IPS-20b (cell line): ENCODE results near the gene OGDHL.
"Not testable (repeated sequence)": the region's sequence is repeated elsewhere in the genome, so short reads cannot be mapped to it uniquely, and the experiment has no call there.

Experiments
- H3K27ac ChIP-seq: one replicate; pipeline ENCODE4 v1.5.1; 2013; ENCODE audit warnings: low read length
- H3K27me3 ChIP-seq: 2 replicates; pipeline ENCODE4 v1.6.1; 2013; ENCODE audit warnings: mild to moderate bottlenecking, low read length, inconsistent platforms; ENCODE audit not compliant: insufficient read depth
- H3K36me3 ChIP-seq: 2 replicates; pipeline ENCODE4 v1.6.1; 2013; ENCODE audit warnings: low read depth, mild to moderate bottlenecking, inconsistent platforms, low read length, moderate library complexity; ENCODE audit not compliant: insufficient read depth
- H3K4me1 ChIP-seq: 2 replicates; pipeline ENCODE4 v1.6.1; 2013; ENCODE audit warnings: mild to moderate bottlenecking, control low read depth, inconsistent platforms, low read length, moderate library complexity; ENCODE audit not compliant: insufficient read depth
- H3K4me3 ChIP-seq: 2 replicates; pipeline ENCODE4 v1.5.1; 2013; ENCODE audit warnings: mild to moderate bottlenecking, low read length, inconsistent platforms
- H3K9ac ChIP-seq: 2 replicates; pipeline ENCODE4 v1.6.1; 2013; ENCODE audit warnings: low read depth, mild to moderate bottlenecking, inconsistent platforms, low read length, moderate library complexity
- H3K9me3 ChIP-seq: 2 replicates; pipeline ENCODE4 v1.6.1; 2013; ENCODE audit warnings: mild to moderate bottlenecking, low read depth, low read length, inconsistent platforms; ENCODE audit not compliant: insufficient read depth

The OGDHL gene

DNA sequence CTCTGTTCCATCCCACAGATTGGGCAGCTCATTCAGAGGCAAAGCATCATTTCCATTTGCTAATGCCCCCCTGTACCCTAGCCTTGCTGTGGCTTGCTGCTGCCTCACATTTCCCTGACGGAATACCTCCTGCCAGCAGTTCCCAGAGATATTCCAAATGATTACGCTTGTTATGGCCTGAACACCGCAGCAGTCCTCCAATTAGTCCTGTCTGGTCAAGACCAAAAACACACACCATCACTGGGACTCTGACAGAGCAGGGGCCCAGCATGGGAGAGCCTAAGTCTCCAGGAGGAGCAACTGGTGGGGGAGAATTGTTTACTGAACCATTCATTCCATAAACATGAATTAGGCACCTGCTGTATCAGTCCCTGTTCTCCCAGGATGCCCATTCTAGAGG is 6.1 kb downstream of the OGDHL start:
- Histone ChIP-seq H3K27me3 (peaks cover 1% of the 10 kb centered on the region; the same call in 1 of the 2 replicates), H3K27ac (no peak overlapping the region), H3K9me3 (no peaks in the 10 kb centered on the region), H3K4me1 (no peaks in the 10 kb centered on the region), H3K4me3 (no peak overlapping the region), H3K9ac (no peak overlapping the region), H3K36me3 (peaks cover 36% of the 10 kb centered on the region)

DNA sequence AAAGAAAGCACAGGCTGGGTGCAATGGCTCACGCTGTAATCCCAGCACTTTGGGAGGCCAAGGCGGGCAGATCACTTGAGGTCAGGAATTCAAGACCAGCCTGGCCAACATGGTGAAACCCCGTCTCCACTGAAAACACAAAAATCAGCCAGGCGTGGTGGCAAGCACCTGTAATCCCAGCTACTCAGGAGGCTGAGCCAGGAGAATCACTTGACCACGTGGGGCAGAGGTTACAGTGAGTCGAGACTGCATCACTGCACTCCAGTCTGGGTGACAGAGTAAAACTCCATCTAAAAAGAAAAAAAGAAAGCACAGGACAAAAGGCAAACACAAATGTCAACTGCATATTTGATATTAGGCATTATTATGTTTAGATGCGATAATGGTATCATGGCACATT is 7.2 kb downstream of the OGDHL start:
- H3K9ac ChIP-seq, H3K4me3 ChIP-seq, H3K27me3 ChIP-seq, H3K4me1 ChIP-seq, H3K9me3 ChIP-seq, H3K27ac ChIP-seq: not testable (repeated sequence)
- peaks cover 36% of the 10 kb centered on the region for H3K36me3 ChIP-seq

DNA sequence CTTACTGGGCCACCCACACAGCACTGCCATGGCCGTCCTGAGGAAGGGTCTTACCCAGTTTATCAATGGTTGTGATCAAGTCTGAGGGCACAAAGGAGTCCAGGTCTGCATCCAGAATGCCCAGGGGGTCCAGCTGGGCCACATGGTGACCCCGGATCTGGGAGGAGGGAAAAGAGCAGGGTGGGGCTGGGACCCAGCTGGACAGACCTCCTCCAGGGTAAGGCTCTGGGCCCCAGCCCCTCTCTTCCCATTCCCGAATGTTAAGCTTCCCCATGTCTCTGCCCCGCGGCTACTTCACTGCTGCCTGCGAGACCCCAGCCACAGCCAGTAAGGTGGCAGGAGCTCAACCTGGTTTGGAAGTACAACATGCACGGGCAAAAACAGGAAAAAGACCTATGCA is 9.5 kb downstream of the OGDHL start:
- Histone ChIP-seq H3K9ac (no peak overlapping the region), H3K4me1 (no peaks in the 10 kb centered on the region), H3K36me3 (peaks cover 36% of the 10 kb centered on the region), H3K27ac (no peak overlapping the region), H3K4me3 (no peak overlapping the region), H3K27me3 (no peaks in the 10 kb centered on the region), H3K9me3 (no peaks in the 10 kb centered on the region)

DNA sequence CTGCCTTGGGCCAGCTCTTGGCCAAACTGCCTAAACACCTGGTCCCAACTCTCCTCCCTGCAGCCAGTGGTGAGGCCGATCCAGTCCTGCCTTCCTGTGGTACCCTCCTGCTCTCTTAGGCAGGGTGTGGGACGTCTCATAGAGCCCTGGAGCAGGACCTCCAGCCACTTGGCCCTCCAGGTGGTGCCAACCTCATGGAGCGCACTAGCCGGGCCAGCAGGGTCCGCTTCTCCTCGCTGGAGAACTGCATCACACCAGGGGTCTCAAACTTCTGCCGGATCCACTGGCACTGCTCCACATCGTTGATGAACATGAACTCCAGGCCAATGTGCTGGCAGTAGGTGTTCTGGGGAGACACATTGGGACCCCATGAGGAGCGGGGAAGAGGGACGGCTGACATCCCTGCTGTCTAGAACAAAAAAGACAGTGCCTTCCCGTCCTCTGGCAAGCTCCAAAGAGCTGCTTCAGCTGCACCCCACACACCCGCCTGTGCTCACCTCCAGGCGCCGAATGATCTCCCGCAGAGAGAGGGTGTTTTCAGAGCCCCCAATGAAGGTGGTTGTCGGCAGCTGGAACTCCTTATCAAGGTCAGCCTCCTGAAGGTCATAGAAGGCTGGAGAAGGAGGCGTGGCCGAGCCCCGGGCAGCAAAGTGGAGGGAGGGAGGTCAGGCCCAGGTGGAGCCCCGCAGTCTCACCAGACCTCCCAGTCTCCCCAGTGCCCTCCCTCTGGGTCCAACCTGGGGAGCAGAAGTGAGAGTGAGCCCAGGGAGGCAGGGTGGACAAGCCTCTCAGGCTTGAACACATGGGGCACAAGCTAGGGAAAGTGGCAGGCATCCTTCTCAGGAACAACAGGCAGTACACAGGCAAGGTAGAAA is 10.2 kb downstream of the OGDHL start:
- H3K9ac ChIP-seq: no peak overlapping the region
- H3K36me3 ChIP-seq: peaks cover 36% of the 10 kb centered on the region
- no peaks in the 10 kb centered on the region for H3K4me1 ChIP-seq
- no peaks in the 10 kb centered on the region for H3K9me3 ChIP-seq
- no peak overlapping the region for H3K27ac ChIP-seq
- H3K4me3 ChIP-seq: no peak overlapping the region
- H3K27me3 ChIP-seq: no peaks in the 10 kb centered on the region

DNA sequence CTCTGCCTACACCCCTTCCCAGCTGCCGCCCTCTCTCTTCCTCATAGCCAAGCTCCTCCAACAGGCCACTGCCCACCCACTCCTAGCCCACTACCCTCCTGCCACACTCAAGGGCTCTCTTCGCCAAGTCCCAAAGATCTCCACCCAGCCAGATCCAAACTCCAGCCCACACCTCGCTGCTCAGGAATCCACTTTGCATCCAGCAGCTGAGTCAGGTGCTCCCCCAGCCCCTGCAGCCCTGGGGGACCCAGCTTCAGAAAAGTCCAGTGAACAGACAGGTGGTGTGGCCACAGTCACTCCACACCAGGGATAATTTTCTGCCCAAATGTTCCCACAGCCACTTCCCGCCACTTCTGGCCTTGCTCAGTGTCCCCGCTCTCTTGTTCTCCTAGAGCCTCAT is 10.9 kb downstream of the OGDHL start:
- H3K27me3 ChIP-seq: no peaks in the 10 kb centered on the region
- peaks cover 34% of the 10 kb centered on the region for H3K36me3 ChIP-seq

DNA sequence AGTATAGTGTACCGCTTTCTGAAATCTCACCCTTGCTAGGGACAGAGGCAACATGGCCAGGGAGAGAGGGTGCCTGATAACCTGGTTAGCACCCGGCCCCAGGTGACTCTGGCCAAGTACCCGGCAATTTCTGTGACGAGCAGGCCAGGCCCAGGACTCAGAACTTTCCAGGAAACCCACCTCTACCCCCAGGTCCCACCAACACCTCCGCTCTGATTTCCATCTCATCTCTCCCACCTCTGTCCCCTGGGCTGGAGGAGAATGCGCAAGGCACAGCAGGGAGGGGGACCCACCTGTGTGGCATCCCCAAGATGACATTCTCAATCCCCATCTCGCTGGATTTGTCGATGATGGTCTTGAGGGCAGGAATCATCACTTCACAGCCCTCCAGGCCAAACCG is 11.6 kb downstream of the OGDHL start:
- Histone ChIP-seq H3K36me3 (peaks cover 35% of the 10 kb centered on the region), H3K27me3 (no peaks in the 10 kb centered on the region), H3K9me3 (no peaks in the 10 kb centered on the region), H3K4me1 (no peaks in the 10 kb centered on the region), H3K9ac (no peak overlapping the region), H3K27ac (no peak overlapping the region), H3K4me3 (no peak overlapping the region)

More for the DNA sequence above, 10.9 kb downstream of the OGDHL start:
- Histone ChIP-seq H3K9ac (no peak overlapping the region), H3K4me1 (no peaks in the 10 kb centered on the region), H3K9me3 (no peaks in the 10 kb centered on the region), H3K4me3 (no peak overlapping the region), H3K27ac (no peak overlapping the region)

DNA sequence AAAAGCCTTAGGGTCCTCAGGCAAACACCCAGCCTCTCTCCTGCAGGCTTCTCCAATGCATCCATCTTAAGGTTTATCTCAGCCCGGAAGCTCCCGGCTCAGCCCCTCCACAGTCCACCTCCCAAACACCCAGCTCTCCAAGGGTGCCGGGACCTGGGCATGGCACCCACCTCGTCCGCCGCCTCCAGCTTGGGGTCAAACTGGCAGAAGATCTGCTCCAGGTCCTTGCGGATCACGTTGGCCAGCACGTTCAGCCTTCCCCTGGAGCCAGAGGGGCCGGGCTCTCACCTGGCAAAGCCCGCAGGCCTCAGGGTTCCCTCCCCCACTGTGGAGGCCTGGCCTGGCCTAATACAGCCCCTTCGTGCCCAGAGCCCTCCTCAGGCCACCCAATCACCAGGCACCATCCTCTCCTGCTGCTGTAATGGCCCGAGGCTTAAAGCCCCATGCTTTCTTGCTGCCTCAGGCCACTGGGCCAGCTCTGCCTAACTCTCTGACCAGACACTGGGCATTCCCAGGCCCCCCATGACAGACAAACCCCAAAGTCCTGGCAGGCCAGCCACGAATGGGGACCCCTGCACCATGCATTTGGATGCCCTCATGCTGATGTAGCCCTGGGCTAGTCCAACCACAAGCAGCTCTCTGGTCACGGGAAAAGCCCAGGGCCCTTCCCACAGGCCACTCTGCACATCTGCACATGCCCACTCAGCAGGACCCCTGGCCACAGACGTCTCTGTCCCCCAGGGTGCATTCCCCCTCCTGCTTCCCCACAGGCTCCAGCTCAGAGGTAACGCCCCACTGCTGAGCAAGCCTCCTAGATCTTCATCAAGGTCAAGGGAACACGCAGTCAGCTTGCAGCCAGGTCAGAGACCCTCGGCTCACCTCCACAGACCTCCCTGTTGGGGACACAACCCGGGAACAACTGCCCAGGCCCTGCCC is 12.3 kb downstream of the OGDHL start:
- Histone ChIP-seq H3K36me3 (peaks cover 41% of the 10 kb centered on the region), H3K27ac (no peak overlapping the region), H3K27me3 (no peaks in the 10 kb centered on the region), H3K9ac (no peak overlapping the region), H3K9me3 (no peaks in the 10 kb centered on the region), H3K4me1 (no peaks in the 10 kb centered on the region), H3K4me3 (no peak overlapping the region)

DNA sequence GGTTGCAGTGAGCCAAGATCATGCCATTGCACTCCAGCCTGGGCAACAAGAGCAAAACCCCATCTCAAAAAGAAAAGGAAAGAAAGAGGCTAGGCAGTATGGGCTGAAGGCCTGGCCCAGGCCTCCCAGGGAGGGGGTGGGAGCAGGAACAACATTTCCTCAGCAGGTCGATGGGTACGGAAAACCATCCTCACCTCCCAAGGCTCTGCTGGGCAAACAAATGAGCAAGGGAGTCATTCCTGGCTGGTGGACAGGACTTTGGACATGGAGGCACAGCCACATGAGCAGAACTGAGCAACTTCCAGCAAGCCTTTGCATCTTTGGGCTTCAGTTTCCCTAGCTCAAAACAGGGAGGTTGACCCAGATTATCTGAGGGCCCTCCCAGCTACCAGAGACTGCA is 13.0 kb downstream of the OGDHL start:
- H3K4me3 ChIP-seq: no peak overlapping the region
- no peaks in the 10 kb centered on the region for H3K4me1 ChIP-seq
- H3K36me3 ChIP-seq: peaks cover 44% of the 10 kb centered on the region
- no peaks in the 10 kb centered on the region for H3K9me3 ChIP-seq
- no peak overlapping the region for H3K27ac ChIP-seq
- H3K27me3 ChIP-seq: no peaks in the 10 kb centered on the region
- H3K9ac ChIP-seq: no peak overlapping the region

DNA sequence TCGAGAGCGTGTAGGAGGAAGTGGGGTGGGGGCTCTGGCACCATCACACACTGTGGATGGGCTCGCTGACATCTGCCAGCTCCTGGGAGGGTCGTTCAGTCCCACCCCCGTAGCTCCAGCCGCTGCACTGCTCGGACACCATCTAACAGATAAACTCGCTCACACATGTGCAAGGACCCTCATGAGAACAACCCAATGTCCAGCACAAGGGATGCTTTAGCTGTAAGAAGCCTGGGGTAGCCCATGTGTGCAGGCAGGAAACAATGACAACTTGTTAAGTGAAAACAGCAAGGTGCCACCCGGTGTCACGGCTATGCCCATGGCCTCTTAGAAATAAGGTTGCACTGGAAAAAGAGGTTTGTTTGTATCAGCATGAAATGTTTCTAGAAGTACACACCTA is 14.1 kb downstream of the OGDHL start:
- peaks cover 52% of the 10 kb centered on the region for H3K36me3 ChIP-seq
- no peaks in the 10 kb centered on the region for H3K4me1 ChIP-seq
- H3K27me3 ChIP-seq: no peaks in the 10 kb centered on the region
- H3K9ac ChIP-seq: no peak overlapping the region
- H3K9me3 ChIP-seq: no peaks in the 10 kb centered on the region
- H3K27ac ChIP-seq: no peak overlapping the region
- no peak overlapping the region for H3K4me3 ChIP-seq

DNA sequence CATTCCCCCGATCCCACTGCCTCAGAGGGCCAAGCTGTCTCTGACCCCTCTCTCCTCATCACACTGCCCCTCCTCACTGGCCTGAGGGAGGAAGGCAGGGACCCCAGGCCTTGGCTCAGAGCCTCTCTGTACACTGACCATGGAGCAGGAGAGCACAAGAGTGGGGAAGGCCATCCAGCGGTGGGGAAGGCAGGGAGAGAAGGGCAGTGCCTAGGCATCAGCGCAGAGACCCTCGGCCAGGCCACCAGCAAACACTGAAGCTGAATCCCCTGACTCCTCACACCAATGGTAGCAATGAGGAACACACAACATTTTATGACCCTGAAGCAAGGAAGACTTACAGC is 14.8 kb downstream of the OGDHL start:
- Histone ChIP-seq H3K4me3 (no peak overlapping the region), H3K9me3 (no peaks in the 10 kb centered on the region), H3K27ac (no peak overlapping the region), H3K36me3 (peaks cover 52% of the 10 kb centered on the region), H3K9ac (no peak overlapping the region), H3K27me3 (no peaks in the 10 kb centered on the region), H3K4me1 (no peaks in the 10 kb centered on the region)

DNA sequence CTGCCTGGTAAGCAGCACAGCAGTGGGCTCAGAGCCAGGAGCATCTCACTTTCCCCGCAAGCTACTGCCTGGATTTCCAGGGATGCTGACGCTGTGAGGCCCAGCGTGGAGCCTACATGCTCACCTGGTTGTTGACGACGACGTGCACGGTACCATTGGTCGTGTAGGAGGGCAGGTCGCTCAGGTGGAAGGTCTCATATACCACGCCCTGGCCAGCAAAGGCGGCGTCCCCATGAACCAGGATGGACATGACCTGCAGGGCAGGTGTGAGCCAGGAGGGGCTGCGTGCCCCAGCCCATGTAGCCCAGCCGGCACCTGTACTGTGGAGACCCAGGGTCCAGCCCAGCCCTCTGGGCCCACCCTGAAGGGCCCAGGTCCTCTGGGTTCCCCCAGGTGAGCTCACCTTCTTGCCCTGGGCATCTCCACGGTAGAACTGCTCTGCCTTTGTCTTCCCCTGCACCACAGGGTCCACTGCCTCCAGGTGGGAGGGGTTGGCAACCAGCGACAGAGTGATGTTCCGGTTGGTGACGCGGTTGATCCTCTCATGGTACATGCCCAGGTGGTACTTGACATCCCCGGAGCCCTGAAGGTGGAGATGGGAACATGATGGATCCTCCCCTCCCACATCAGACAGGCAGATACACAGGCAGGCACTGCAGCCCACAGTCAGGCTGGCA is 15.4 kb downstream of the OGDHL start:
- H3K4me3 ChIP-seq: no peak overlapping the region
- no peaks in the 10 kb centered on the region for H3K27me3 ChIP-seq
- H3K4me1 ChIP-seq: no peaks in the 10 kb centered on the region
- H3K36me3 ChIP-seq: peaks cover 49% of the 10 kb centered on the region
- no peaks in the 10 kb centered on the region for H3K9me3 ChIP-seq
- no peak overlapping the region for H3K9ac ChIP-seq
- H3K27ac ChIP-seq: no peak overlapping the region
